Measurements from ENCODE around the gene DLEU7.

GRCh38 chr13:50779443-50780200 lies 63.9 kb downstream of the DLEU7 start:
- no peak for TF ChIP-seq POLR2A (IDR thresholded peaks at IDR 0.05)
- TF ChIP-seq, protein P1, sequence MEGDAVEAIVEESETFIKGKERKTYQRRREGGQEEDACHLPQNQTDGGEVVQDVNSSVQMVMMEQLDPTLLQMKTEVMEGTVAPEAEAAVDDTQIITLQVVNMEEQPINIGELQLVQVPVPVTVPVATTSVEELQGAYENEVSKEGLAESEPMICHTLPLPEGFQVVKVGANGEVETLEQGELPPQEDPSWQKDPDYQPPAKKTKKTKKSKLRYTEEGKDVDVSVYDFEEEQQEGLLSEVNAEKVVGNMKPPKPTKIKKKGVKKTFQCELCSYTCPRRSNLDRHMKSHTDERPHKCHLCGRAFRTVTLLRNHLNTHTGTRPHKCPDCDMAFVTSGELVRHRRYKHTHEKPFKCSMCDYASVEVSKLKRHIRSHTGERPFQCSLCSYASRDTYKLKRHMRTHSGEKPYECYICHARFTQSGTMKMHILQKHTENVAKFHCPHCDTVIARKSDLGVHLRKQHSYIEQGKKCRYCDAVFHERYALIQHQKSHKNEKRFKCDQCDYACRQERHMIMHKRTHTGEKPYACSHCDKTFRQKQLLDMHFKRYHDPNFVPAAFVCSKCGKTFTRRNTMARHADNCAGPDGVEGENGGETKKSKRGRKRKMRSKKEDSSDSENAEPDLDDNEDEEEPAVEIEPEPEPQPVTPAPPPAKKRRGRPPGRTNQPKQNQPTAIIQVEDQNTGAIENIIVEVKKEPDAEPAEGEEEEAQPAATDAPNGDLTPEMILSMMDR (IDR thresholded peaks at IDR 0.05): no peak

Measured in testis (tissue), 2 donors.